WTC11 (cell line): ENCODE measurements around the gene SYT1. TPM values are rescaled to one million over a fixed set of nuclear protein-coding genes. Genes with fewer than 3 reads are reported as not detected.

Experiments
- ATAC-seq: fragments of 200-7000 bp; cut with Tn5 transposase; 2 replicates; pipeline ENCODE4 v1.10.0; 2021; ENCODE audit warnings: mild to moderate bottlenecking, moderate library complexity
- CTCF ChIA-PET: fragments of 300-600 bp; sonication (Branson Sonifier 250); formaldehyde crosslinking; loops from one replicate; lab custom pipeline; 2021; ENCODE audit warnings: antibody characterized with exemption; lab: Charles Lee
- POLR2A ChIA-PET: fragments of 350-600 bp; sonication (Branson Sonifier 250); formaldehyde crosslinking; loops from one replicate; lab custom pipeline; 2021; ENCODE audit warnings: antibody characterized with exemption; lab: Charles Lee
- DNase-seq: peaks from one replicate; pipeline ENCODE4 v3.0.0; 2021; ENCODE audit warnings: low spot score
- H3K27ac Mint-ChIP-seq: 2 replicates; pipeline ENCODE4 v1.8.0; 2021; ENCODE audit warnings: mixed read lengths
- H3K27me3 Mint-ChIP-seq: 2 replicates; pipeline ENCODE4 v1.8.0; 2021; ENCODE audit warnings: low read depth, mild to moderate bottlenecking, moderate library complexity, mixed read lengths
- H3K36me3 Mint-ChIP-seq: 2 replicates; pipeline ENCODE4 v1.8.0; 2021; ENCODE audit warnings: mixed read lengths
- H3K4me1 Mint-ChIP-seq: 2 replicates; pipeline ENCODE4 v1.8.0; 2022; ENCODE audit warnings: mixed read lengths
- H3K4me3 Mint-ChIP-seq: 2 replicates; pipeline ENCODE4 v1.8.0; 2021; ENCODE audit warnings: mild to moderate bottlenecking, moderate library complexity, mixed read lengths
- H3K9me3 Mint-ChIP-seq: 2 replicates; pipeline ENCODE4 v1.8.0; 2021; ENCODE audit warnings: mixed read lengths
- GABPB1 ChIP-seq: sonication (generic); formaldehyde crosslinking; IDR thresholded peaks from 2 replicates; pipeline ENCODE4 v1.8.1; 2023; ENCODE audit warnings: mild to moderate bottlenecking, missing genetic modification reagents
- KAT7 ChIP-seq: sonication (generic); formaldehyde crosslinking; IDR thresholded peaks from 2 replicates; pipeline ENCODE4 v1.8.1; 2023; ENCODE audit warnings: missing genetic modification reagents, mild to moderate bottlenecking, borderline replicate concordance
- NFATC4 ChIP-seq: fragments of 250-450 bp; sonication (Bioruptor Pico); IDR thresholded peaks from 2 replicates; pipeline ENCODE4 v1.9.0; 2021; ENCODE audit warnings: mild to moderate bottlenecking
- NR1H2 ChIP-seq: sonication (generic); formaldehyde crosslinking; IDR thresholded peaks from 2 replicates; pipeline ENCODE4 v1.9.0; 2021; ENCODE audit warnings: mild to moderate bottlenecking, moderate library complexity, missing genetic modification reagents
- total RNA-seq: library from RNA; stranded (reverse); gene quantifications from 3 replicates; pipeline ENCODE4 v1.2.3, GENCODE V29; 2021
- TF ChIP-seq, protein P1 (sequence below): sonication (generic); formaldehyde crosslinking; IDR thresholded peaks from 2 replicates; pipeline ENCODE4 v1.8.0; 2023; ENCODE audit warnings: missing genetic modification reagents
- TF ChIP-seq, protein P2 (sequence below): sonication (generic); formaldehyde crosslinking; IDR thresholded peaks from 2 replicates; pipeline ENCODE4 v1.8.0; 2022; ENCODE audit warnings: missing genetic modification reagents
- TF ChIP-seq, protein P3 (sequence below): sonication (generic); formaldehyde crosslinking; IDR thresholded peaks from 2 replicates; pipeline ENCODE4 v1.8.1; 2022; ENCODE audit warnings: missing genetic modification reagents, borderline replicate concordance
- TF ChIP-seq, protein P4 (sequence below): fragments of 200-600 bp; IDR thresholded peaks from 2 replicates; pipeline ENCODE4 v1.8.0; 2022; ENCODE audit warnings: antibody characterized with exemption
- TF ChIP-seq, protein P5 (sequence below): sonication (generic); formaldehyde crosslinking; IDR thresholded peaks from 2 replicates; pipeline ENCODE4 v1.8.0; 2022; ENCODE audit warnings: mild to moderate bottlenecking, missing genetic modification reagents
- TF ChIP-seq, protein P6 (sequence below): fragments of 250-450 bp; sonication (Bioruptor Pico); IDR thresholded peaks from 2 replicates; pipeline ENCODE4 v1.9.0; 2021; ENCODE audit warnings: mild to moderate bottlenecking, borderline replicate concordance
- TF ChIP-seq, protein P7 (sequence below): sonication (generic); formaldehyde crosslinking; IDR thresholded peaks from 2 replicates; pipeline ENCODE4 v1.8.0; 2022; ENCODE audit warnings: mild to moderate bottlenecking, missing genetic modification reagents
- TF ChIP-seq, protein P8 (sequence below): sonication (generic); formaldehyde crosslinking; IDR thresholded peaks from 2 replicates; pipeline ENCODE4 v1.8.1; 2023; ENCODE audit warnings: mild to moderate bottlenecking, missing genetic modification reagents, moderate library complexity

The SYT1 gene
- total RNA-seq, 1 experiment from 2014 or later = 45.2 TPM

DNA sequence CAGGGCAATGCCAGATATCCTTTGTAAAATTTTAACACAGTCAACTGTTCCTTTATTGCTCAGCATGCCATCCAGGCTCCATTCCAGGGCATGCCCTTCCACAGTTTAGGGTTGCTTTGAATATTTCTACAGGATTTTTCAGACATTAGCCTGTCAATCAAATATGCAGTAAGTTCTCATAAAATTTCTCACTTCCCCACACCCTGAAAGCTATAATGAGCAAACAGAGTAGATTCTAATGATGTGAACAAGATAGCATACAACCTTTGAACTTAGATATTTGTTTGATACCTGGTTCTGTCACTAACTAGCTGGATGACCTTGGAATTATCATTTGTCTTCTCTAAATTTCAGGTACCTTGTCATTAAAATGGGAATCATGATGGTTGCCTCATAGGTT, 251.2 kb downstream of the SYT1 start:
- no peak overlapping the region for H3K4me3 Mint-ChIP-seq
- H3K27me3 Mint-ChIP-seq = no peaks in the 10 kb centered on the region
- H3K36me3 Mint-ChIP-seq = no peaks in the 10 kb centered on the region
- H3K4me1 Mint-ChIP-seq = peaks cover 42% of the 10 kb centered on the region
- no peak for TF ChIP-seq KAT7
- TF ChIP-seq, protein P1, sequence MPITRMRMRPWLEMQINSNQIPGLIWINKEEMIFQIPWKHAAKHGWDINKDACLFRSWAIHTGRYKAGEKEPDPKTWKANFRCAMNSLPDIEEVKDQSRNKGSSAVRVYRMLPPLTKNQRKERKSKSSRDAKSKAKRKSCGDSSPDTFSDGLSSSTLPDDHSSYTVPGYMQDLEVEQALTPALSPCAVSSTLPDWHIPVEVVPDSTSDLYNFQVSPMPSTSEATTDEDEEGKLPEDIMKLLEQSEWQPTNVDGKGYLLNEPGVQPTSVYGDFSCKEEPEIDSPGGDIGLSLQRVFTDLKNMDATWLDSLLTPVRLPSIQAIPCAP = no peak
- TF ChIP-seq, protein P2, sequence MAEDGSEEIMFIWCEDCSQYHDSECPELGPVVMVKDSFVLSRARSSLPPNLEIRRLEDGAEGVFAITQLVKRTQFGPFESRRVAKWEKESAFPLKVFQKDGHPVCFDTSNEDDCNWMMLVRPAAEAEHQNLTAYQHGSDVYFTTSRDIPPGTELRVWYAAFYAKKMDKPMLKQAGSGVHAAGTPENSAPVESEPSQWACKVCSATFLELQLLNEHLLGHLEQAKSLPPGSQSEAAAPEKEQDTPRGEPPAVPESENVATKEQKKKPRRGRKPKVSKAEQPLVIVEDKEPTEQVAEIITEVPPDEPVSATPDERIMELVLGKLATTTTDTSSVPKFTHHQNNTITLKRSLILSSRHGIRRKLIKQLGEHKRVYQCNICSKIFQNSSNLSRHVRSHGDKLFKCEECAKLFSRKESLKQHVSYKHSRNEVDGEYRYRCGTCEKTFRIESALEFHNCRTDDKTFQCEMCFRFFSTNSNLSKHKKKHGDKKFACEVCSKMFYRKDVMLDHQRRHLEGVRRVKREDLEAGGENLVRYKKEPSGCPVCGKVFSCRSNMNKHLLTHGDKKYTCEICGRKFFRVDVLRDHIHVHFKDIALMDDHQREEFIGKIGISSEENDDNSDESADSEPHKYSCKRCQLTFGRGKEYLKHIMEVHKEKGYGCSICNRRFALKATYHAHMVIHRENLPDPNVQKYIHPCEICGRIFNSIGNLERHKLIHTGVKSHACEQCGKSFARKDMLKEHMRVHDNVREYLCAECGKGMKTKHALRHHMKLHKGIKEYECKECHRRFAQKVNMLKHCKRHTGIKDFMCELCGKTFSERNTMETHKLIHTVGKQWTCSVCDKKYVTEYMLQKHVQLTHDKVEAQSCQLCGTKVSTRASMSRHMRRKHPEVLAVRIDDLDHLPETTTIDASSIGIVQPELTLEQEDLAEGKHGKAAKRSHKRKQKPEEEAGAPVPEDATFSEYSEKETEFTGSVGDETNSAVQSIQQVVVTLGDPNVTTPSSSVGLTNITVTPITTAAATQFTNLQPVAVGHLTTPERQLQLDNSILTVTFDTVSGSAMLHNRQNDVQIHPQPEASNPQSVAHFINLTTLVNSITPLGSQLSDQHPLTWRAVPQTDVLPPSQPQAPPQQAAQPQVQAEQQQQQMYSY (CRISPR knock-in tag) = peak; percentile 36; the same call in 1 of the 2 replicates
- TF ChIP-seq, all 79 proteins: peak for 1
- no peaks in the 10 kb centered on the region for H3K9me3 Mint-ChIP-seq
- no peak for ATAC-seq
- CTCF ChIA-PET = no interaction called here
- POLR2A ChIA-PET = no interaction called here
- H3K27ac Mint-ChIP-seq = no peak overlapping the region
- no peak for DNase-seq

DNA sequence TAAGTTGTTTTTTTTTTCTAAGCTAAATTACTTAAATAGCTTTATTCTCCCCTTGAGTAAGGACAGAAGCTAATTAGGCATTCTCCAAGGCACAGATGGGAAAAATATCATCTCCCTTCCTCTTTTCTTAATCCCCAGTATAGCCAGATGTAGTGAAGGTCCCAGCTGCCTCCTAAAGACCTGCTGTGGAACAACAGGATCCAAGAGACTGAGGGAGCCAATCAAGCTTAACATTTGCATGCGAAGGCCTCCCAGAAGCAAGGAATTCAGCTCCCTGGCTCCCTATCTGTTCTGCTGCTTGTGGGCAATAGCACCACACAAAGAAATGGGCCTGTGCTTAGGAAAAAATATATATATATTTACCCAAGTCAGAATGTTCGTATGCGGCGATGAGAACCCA, 255.2 kb downstream of the SYT1 start:
- H3K4me3 Mint-ChIP-seq = no peak overlapping the region
- H3K27ac Mint-ChIP-seq = no peak overlapping the region
- POLR2A ChIA-PET = no interaction called here
- no peaks in the 10 kb centered on the region for H3K27me3 Mint-ChIP-seq
- peak; percentile 100 for ATAC-seq
- no peaks in the 10 kb centered on the region for H3K36me3 Mint-ChIP-seq
- CTCF ChIA-PET = interaction anchor here (0.5 to 1.7 kb wide), 15 partner anchors 8 to 1097 kb away, joined by 3 to 8 read pairs (median 4); partner anchors contain the start of gene SYT1
- H3K4me1 Mint-ChIP-seq = peaks cover 31% of the 10 kb centered on the region
- no peaks in the 10 kb centered on the region for H3K9me3 Mint-ChIP-seq
- peak; percentile 53 for DNase-seq
- TF ChIP-seq GABPB1 (CRISPR knock-in tag) = no peak
- TF ChIP-seq NR1H2 (CRISPR knock-in tag) = no peak

DNA sequence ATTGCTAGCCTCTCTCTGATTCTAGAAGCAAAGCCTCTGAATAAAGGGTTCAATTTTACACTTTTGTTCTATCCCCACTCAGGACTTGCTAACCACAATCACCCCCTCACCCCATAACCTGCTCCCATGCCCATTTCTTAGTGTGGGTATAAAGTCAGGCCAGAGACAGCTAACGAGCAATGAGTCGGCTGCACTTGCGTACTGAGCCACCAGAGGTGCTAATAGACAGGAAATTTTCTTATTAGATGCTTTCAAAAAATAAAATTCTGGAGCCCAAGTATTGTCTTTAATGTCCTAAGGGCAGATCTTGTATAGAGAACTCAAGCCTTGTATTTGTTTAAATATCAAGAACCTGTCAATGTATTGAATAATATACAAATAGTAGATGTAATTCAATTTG, 256.9 kb downstream of the SYT1 start:
- POLR2A ChIA-PET = no interaction called here
- Mint-ChIP-seq H3K36me3 (no peaks in the 10 kb centered on the region), H3K27ac (no peak overlapping the region), H3K4me1 (peaks cover 34% of the 10 kb centered on the region), H3K4me3 (no peak overlapping the region), H3K9me3 (no peaks in the 10 kb centered on the region), H3K27me3 (no peaks in the 10 kb centered on the region)
- ATAC-seq = peak; percentile 38
- CTCF ChIA-PET = interaction anchor here (0.6 to 1.4 kb wide), 10 partner anchors 14 to 223 kb away, joined by 3 to 6 read pairs (median 4); no protein-coding TSS in a partner anchor
- TF ChIP-seq, protein P3, sequence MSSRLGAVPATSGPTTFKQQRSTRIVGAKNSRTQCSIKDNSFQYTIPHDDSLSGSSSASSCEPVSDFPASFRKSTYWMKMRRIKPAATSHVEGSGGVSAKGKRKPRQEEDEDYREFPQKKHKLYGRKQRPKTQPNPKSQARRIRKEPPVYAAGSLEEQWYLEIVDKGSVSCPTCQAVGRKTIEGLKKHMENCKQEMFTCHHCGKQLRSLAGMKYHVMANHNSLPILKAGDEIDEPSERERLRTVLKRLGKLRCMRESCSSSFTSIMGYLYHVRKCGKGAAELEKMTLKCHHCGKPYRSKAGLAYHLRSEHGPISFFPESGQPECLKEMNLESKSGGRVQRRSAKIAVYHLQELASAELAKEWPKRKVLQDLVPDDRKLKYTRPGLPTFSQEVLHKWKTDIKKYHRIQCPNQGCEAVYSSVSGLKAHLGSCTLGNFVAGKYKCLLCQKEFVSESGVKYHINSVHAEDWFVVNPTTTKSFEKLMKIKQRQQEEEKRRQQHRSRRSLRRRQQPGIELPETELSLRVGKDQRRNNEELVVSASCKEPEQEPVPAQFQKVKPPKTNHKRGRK (CRISPR knock-in tag) = no peak
- TF ChIP-seq, protein P4, sequence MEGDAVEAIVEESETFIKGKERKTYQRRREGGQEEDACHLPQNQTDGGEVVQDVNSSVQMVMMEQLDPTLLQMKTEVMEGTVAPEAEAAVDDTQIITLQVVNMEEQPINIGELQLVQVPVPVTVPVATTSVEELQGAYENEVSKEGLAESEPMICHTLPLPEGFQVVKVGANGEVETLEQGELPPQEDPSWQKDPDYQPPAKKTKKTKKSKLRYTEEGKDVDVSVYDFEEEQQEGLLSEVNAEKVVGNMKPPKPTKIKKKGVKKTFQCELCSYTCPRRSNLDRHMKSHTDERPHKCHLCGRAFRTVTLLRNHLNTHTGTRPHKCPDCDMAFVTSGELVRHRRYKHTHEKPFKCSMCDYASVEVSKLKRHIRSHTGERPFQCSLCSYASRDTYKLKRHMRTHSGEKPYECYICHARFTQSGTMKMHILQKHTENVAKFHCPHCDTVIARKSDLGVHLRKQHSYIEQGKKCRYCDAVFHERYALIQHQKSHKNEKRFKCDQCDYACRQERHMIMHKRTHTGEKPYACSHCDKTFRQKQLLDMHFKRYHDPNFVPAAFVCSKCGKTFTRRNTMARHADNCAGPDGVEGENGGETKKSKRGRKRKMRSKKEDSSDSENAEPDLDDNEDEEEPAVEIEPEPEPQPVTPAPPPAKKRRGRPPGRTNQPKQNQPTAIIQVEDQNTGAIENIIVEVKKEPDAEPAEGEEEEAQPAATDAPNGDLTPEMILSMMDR = peak; percentile 51
- TF ChIP-seq, protein P5, sequence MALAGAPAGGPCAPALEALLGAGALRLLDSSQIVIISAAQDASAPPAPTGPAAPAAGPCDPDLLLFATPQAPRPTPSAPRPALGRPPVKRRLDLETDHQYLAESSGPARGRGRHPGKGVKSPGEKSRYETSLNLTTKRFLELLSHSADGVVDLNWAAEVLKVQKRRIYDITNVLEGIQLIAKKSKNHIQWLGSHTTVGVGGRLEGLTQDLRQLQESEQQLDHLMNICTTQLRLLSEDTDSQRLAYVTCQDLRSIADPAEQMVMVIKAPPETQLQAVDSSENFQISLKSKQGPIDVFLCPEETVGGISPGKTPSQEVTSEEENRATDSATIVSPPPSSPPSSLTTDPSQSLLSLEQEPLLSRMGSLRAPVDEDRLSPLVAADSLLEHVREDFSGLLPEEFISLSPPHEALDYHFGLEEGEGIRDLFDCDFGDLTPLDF = no peak
- TF ChIP-seq, all 79 proteins: peak for 1
- DNase-seq = peak; percentile 29

DNA sequence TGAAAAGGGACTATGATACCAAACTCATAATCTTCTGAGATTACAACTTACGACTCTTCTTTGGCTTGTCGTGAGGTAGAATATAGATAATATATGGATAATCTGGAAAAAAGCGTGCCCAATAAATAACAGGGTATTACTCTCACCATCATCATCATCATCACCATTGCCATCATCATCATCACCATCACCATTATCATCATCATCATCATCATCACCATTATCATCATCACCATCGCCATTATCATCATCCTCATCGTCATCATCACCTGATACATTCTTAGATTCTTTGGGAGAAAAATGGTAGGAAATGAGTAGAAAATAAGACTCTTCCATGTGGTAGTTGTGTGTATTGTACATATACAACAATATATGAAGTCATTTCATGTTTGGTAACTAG, 259.8 kb downstream of the SYT1 start:
- ChIA-PET POLR2A (no interaction called here), CTCF (no interaction called here)
- ATAC-seq (no peak), DNase-seq (no peak)
- Mint-ChIP-seq H3K27me3 (no peaks in the 10 kb centered on the region), H3K27ac (no peak overlapping the region), H3K4me3 (no peak overlapping the region), H3K9me3 (no peaks in the 10 kb centered on the region), H3K4me1 (peaks cover 11% of the 10 kb centered on the region), H3K36me3 (no peaks in the 10 kb centered on the region)
- TF ChIP-seq, protein P6, sequence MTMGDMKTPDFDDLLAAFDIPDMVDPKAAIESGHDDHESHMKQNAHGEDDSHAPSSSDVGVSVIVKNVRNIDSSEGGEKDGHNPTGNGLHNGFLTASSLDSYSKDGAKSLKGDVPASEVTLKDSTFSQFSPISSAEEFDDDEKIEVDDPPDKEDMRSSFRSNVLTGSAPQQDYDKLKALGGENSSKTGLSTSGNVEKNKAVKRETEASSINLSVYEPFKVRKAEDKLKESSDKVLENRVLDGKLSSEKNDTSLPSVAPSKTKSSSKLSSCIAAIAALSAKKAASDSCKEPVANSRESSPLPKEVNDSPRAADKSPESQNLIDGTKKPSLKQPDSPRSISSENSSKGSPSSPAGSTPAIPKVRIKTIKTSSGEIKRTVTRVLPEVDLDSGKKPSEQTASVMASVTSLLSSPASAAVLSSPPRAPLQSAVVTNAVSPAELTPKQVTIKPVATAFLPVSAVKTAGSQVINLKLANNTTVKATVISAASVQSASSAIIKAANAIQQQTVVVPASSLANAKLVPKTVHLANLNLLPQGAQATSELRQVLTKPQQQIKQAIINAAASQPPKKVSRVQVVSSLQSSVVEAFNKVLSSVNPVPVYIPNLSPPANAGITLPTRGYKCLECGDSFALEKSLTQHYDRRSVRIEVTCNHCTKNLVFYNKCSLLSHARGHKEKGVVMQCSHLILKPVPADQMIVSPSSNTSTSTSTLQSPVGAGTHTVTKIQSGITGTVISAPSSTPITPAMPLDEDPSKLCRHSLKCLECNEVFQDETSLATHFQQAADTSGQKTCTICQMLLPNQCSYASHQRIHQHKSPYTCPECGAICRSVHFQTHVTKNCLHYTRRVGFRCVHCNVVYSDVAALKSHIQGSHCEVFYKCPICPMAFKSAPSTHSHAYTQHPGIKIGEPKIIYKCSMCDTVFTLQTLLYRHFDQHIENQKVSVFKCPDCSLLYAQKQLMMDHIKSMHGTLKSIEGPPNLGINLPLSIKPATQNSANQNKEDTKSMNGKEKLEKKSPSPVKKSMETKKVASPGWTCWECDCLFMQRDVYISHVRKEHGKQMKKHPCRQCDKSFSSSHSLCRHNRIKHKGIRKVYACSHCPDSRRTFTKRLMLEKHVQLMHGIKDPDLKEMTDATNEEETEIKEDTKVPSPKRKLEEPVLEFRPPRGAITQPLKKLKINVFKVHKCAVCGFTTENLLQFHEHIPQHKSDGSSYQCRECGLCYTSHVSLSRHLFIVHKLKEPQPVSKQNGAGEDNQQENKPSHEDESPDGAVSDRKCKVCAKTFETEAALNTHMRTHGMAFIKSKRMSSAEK (CRISPR knock-in tag) = no peak
- no peak for TF ChIP-seq NFATC4
- TF ChIP-seq, protein P7, sequence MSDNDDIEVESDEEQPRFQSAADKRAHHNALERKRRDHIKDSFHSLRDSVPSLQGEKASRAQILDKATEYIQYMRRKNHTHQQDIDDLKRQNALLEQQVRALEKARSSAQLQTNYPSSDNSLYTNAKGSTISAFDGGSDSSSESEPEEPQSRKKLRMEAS (CRISPR knock-in tag) = no peak
- TF ChIP-seq, protein P8, sequence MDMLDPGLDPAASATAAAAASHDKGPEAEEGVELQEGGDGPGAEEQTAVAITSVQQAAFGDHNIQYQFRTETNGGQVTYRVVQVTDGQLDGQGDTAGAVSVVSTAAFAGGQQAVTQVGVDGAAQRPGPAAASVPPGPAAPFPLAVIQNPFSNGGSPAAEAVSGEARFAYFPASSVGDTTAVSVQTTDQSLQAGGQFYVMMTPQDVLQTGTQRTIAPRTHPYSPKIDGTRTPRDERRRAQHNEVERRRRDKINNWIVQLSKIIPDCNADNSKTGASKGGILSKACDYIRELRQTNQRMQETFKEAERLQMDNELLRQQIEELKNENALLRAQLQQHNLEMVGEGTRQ (CRISPR knock-in tag) = no peak
